Heart right ventricle (tissue), 16 donors: ENCODE measurements around the gene ZNF555. TPM values are rescaled to one million over a fixed set of nuclear protein-coding genes. Genes with fewer than 3 reads are reported as not detected.
A peak's percentile ranks its signal among the peaks of the same experiment; 100 is the strongest.

Source experiments
- ATAC-seq, 8 donors: fragments of 200-7000 bp; cut with Tn5 transposase; one replicate each; pipeline ENCODE4 v1.9.1; 2020; ENCODE audit warnings: mild to moderate bottlenecking in 8 of 8, moderate library complexity in 8 of 8, moderate number of reproducible peaks in 1 of 8
- DNase-seq, 2 donors: peaks; one replicate each; pipeline ENCODE4 v3.0.0-alpha.2; 2020
- H3K27ac ChIP-seq, 10 donors: fragments of 200-600 bp; sonication (generic) in 2 of 10; one replicate each; pipeline versions ENCODE4 v1.5.0 to v1.8.0; 2020 to 2022; ENCODE audit warnings: mild to moderate bottlenecking in 3 of 10
- H3K27me3 ChIP-seq, 7 donors: fragments of 200-600 bp; one replicate each; pipeline ENCODE4 v1.8.0; 2021 to 2022; ENCODE audit warnings: mild to moderate bottlenecking in 2 of 7
- H3K36me3 ChIP-seq, 9 donors: fragments of 200-600 bp; sonication (generic) in 1 of 9; one replicate each; pipeline versions ENCODE4 v1.5.0 to v1.8.0; 2020 to 2022; ENCODE audit warnings: mild to moderate bottlenecking in 2 of 9
- H3K4me1 ChIP-seq, 9 donors: fragments of 200-600 bp; sonication (generic) in 1 of 9; one replicate each; pipeline versions ENCODE4 v1.5.0 to v1.8.0; 2020 to 2022; ENCODE audit warnings: mild to moderate bottlenecking in 4 of 9
- H3K4me3 ChIP-seq, 10 donors: fragments of 200-600 bp; sonication (generic) in 2 of 10; one replicate each; pipeline versions ENCODE4 v1.5.0 to v1.8.0; 2020 to 2022; ENCODE audit warnings: mild to moderate bottlenecking in 7 of 10, moderate library complexity in 2 of 10
- H3K9me3 ChIP-seq, 11 donors: fragments of 200-600 bp in 10 of 11; sonication (generic) in 2 of 11; one replicate each; pipeline versions ENCODE4 v1.5.0 to v1.8.0; 2013 to 2022; ENCODE audit warnings: mild to moderate bottlenecking in 2 of 11, control low read depth in 1 of 11, moderate library complexity in 1 of 11
- CTCF ChIP-seq, 9 donors: fragments of 200-600 bp; sonication (generic) in 2 of 9; IDR thresholded peaks; one replicate each; pipeline versions ENCODE4 v1.5.0 to v1.8.0; 2021 to 2022; ENCODE audit warnings: antibody characterized with exemption in 9 of 9, mild to moderate bottlenecking in 5 of 9, moderate library complexity in 1 of 9
- WGBS, 2 donors: extraction: QIAGEN DNeasy Blood & Tissue Kit; methylation state at CpG; one replicate each; pipeline ENCODE4 v1.1.7; 2013; ENCODE audit warnings: inconsistent platforms in 1 of 2; 5-methylcytosine and 5-hydroxymethylcytosine counted together
- intact Hi-C, 10 donors: fragments of 100-400 bp; cut with DNase I; formaldehyde crosslinking; loops; one replicate each; pipeline versions ENCODE4 v1.11.1 to v1.14.2; 2022
- polyA plus RNA-seq, 2 donors: library from polyadenylated mRNA; stranded (reverse); fragments of 200-250 nt; gene quantifications; one replicate each; pipeline ENCODE4 v1.2.3, GENCODE V29; 2013
- total RNA-seq, 10 donors: library from RNA; stranded (reverse); fragmentation: NEBNext Ultra II Directional in 3 of 10; extraction: Animal tissue kit (Norgen Biotek cat#: 25700) in 3 of 10; gene quantifications; one replicate each; pipeline versions ENCODE4 v1.2.1 to v1.2.4, GENCODE V29; 2021 to 2023
- donor health status: Arrhythmogenic right ventricular cardiomyopathy.
- donor health status: ischemic (EF 13 %, LVEDD 7.1; RV severe dilation, severe dysfunction).
- donor health status: healthy with polysubstance abuse.
- donor health status: DM: no; HTN: yes; CAD: no.
- donor health status: DM: no; HTN: no; CAD: no.
- donor health status: ischemic (EF 25% LVEDD 6.9; RV normal size, moderate dysfunction).
- donor health status: ischemic (EF 25% LVEDD 5.7; RV mildly dilated, moderate dysfunction).
- donor health status: healthy.
- donor health status: DM: yes; HTN: yes; CAD: no.
- donor health status: Ischemic cardiomyopathy.
- donor health status: ischemic (EF 35%, LVEDD 5.7; RV mildly dilated, moderate dysfunction).
- donor health status: nonischemic (EF 11% LVEDD 7.7; RV severe dilation, severe dysfunction).
- donor health status: DM: yes; HTN: yes; CAD: no.
- donor health status: PGD.
- donor health status: ischemic (EF 29% LVEDD 5.4; RV normal size, mild dysfunction).
- donor health status: nonischemic (EF 23%, LVEDD 6.1; RV moderate dilation, normal function).

The ZNF555 gene
- total and polyA plus RNA-seq, 12 donors: 2.6 to 11.3 (median 8.2) TPM

DNA sequence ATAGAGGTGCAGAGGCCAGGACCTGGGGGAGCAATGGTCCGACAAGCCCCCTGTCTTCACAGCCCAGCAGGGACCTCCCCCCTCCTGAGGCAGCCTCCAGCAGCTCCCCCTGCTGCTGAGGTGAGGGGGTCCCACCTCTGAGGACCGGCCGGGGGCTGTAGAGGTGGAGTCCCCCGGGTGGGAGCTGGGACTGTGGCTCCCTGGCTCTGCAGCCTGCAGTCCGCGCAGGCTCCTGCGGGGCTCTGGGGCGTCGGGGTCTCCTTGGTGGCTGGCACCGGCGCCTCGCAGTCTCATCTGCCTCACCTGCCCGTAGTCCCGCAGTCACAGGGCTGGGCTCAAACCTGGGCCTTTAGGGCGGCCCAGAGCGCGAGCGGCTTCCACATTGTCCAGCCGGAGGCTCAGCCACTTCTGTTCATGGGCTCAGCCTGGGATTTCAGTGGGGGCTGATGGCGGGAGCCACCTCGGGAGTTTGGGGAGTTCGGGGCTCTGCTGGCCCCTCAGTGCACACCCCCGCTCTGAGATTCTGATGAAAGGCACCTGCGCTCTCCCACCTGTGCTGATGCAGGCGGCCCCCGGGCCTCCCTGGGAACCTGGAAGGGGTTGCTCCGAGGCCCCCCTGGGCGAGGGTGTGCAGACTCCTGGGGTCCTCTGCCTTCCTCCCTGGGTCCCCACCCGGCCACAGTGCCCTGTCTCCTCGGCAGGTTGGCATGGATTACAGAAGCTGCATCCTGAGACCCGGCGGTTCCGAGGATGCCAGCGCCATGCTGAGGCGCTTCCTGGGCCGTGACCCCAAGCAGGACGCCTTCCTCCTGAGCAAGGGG is 28.7 kb upstream of the ZNF555 start:
- DNase-seq (no peak), ATAC-seq (no peak)
- Histone ChIP-seq H3K4me3 (no peak overlapping the region), H3K36me3 (peaks cover 0 to 64% (median 16%) of the 10 kb centered on the region in 9 donors), H3K9me3 (no peaks in the 10 kb centered on the region), H3K4me1 (no peaks in the 10 kb centered on the region), H3K27me3 (no peaks in the 10 kb centered on the region), H3K27ac (no peak overlapping the region)
- intact Hi-C loops: no loop called here
- WGBS, 2 donors: 91 to 95% methylated on average over 37 of the region's 37 CpGs
- no peak for TF ChIP-seq CTCF (IDR thresholded peaks at IDR 0.05)

- Histone ChIP-seq H3K27me3 (no peaks in the 10 kb centered on the region), H3K4me3 (no peak overlapping the region), H3K36me3 (peaks cover 0 to 55% (median 14%) of the 10 kb centered on the region in 9 donors), H3K27ac (no peak overlapping the region), H3K9me3 (no peaks in the 10 kb centered on the region), H3K4me1 (no peaks in the 10 kb centered on the region)
- TF ChIP-seq CTCF (IDR thresholded peaks at IDR 0.05): no peak
- ATAC-seq (peak in 2 of 8 donors; percentile 5 to 34), DNase-seq (no peak)
- intact Hi-C loops: no loop called here
- WGBS, 2 donors: 72 to 82% methylated on average over 35 of the region's 35 CpGs
These were observed 27.8 kb upstream of the ZNF555 start for GRCh38 chr19:2813235-2814160.

DNA sequence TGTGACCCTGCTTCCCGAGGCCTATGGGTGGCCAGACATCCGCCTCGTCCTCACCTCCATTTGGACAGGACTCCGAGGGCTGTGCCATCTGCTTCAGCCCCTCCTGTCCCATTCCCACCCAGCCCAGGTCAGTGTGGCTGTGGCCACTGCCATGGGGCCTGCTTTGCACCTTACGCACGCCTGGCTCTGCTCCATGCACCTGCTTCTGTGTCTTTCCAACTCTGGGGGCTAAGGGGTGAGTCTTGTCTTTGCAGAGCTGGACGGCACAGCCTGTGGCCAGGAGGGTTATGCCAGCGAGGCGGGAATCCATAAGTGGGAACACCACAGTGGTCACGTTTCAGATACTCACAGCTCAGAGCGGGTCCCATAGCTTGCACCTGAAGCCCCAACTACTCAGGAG is 26.8 kb upstream of the ZNF555 start:
- TF ChIP-seq CTCF (IDR thresholded peaks at IDR 0.05): no peak
- intact Hi-C loops: no loop called here
- 97% methylated on average over 11 of the region's 11 CpGs for WGBS, 2 donors

GRCh38 chr19:2815191-2815614 is 26.1 kb upstream of the ZNF555 start:
- no peak overlapping the region for H3K4me3 ChIP-seq
- H3K9me3 ChIP-seq: no peaks in the 10 kb centered on the region
- DNase-seq (no peak), ATAC-seq (no peak)
- no peaks in the 10 kb centered on the region for H3K27me3 ChIP-seq
- peaks cover 0 to 38% (median 5%) of the 10 kb centered on the region in 9 donors for H3K36me3 ChIP-seq
- no peak overlapping the region for H3K27ac ChIP-seq
- WGBS, 2 donors: 90 to 92% methylated on average over 13 of the region's 13 CpGs
- peaks cover 0 to 8% (median under 1%) of the 10 kb centered on the region in 9 donors for H3K4me1 ChIP-seq
- intact Hi-C loops: no loop called here
- TF ChIP-seq CTCF (IDR thresholded peaks at IDR 0.05): no peak

More for the DNA sequence above, 26.8 kb upstream of the ZNF555 start:
- ATAC-seq (no peak), DNase-seq (no peak)
- H3K4me1 ChIP-seq: peaks cover 0 to 5% (median 0%) of the 10 kb centered on the region in 9 donors
- no peak overlapping the region for H3K27ac ChIP-seq
- peaks cover 0 to 46% (median 7%) of the 10 kb centered on the region in 9 donors for H3K36me3 ChIP-seq
- H3K9me3 ChIP-seq: no peaks in the 10 kb centered on the region
- H3K4me3 ChIP-seq: no peak overlapping the region
- no peaks in the 10 kb centered on the region for H3K27me3 ChIP-seq
